H9 (cell line): ENCODE measurements around the gene INSYN2B. TPM values are rescaled to one million over a fixed set of nuclear protein-coding genes. Genes with fewer than 3 reads are reported as not detected.

ENCODE experiments used
- DNase-seq: peaks from one replicate; pipeline ENCODE4 v3.0.0-alpha.2; 2017
- H2AFZ ChIP-seq: one replicate; pipeline ENCODE4 v1.6.1; 2013; ENCODE audit warnings: mild to moderate bottlenecking, low read length, control low read depth, moderate library complexity
- H2AK5ac ChIP-seq: 2 replicates; pipeline ENCODE4 v1.6.1; 2013; ENCODE audit warnings: low read length, control low read depth, mixed read lengths; ENCODE audit not compliant: insufficient read length
- H2BK120ac ChIP-seq: one replicate; pipeline ENCODE4 v1.6.1; 2013; ENCODE audit warnings: low read depth, mild to moderate bottlenecking, low read length, control low read depth, inconsistent platforms; ENCODE audit not compliant: poor library complexity, severe bottlenecking
- H2BK12ac ChIP-seq: 2 replicates; pipeline ENCODE4 v1.6.1; 2013; ENCODE audit warnings: low read length, control low read depth, mixed read lengths, low read depth; ENCODE audit not compliant: insufficient read length
- H2BK15ac ChIP-seq: 2 replicates; pipeline ENCODE4 v1.6.1; 2013; ENCODE audit warnings: low read depth, low read length, control low read depth
- H2BK20ac ChIP-seq: one replicate; pipeline ENCODE4 v1.6.1; 2013; ENCODE audit warnings: low read depth, mild to moderate bottlenecking, low read length, control low read depth, inconsistent platforms; ENCODE audit not compliant: poor library complexity, severe bottlenecking
- H2BK5ac ChIP-seq: 2 replicates; pipeline ENCODE4 v1.6.1; 2013; ENCODE audit warnings: low read length, control low read depth, mixed read lengths; ENCODE audit not compliant: insufficient read length
- H3K14ac ChIP-seq: 2 replicates; pipeline ENCODE4 v1.6.1; 2013; ENCODE audit warnings: low read length, control low read depth; ENCODE audit not compliant: insufficient read depth
- H3K18ac ChIP-seq: 2 replicates; pipeline ENCODE4 v1.6.1; 2013; ENCODE audit warnings: low read depth, mild to moderate bottlenecking, mixed read lengths, low read length, control low read depth; ENCODE audit not compliant: insufficient read length
- H3K23ac ChIP-seq: 2 replicates; pipeline ENCODE4 v1.6.1; 2013; ENCODE audit warnings: low read length, control low read depth, mixed read lengths, low read depth; ENCODE audit not compliant: insufficient read length
- H3K23me2 ChIP-seq: 2 replicates; pipeline ENCODE4 v1.6.1; 2013; ENCODE audit warnings: low read depth, mild to moderate bottlenecking, mixed read lengths, low read length, control low read depth; ENCODE audit not compliant: insufficient read length, poor library complexity, severe bottlenecking
- H3K27ac ChIP-seq: 2 replicates; pipeline ENCODE4 v1.5.1; 2013; ENCODE audit warnings: low read length, control low read depth, mixed read lengths, low read depth; ENCODE audit not compliant: insufficient read length
- H3K27me3 ChIP-seq: 2 replicates; pipeline ENCODE4 v1.6.1; 2013; ENCODE audit warnings: low read length, control low read depth, inconsistent platforms; ENCODE audit not compliant: insufficient read depth
- H3K4ac ChIP-seq: 2 replicates; pipeline ENCODE4 v1.6.1; 2013; ENCODE audit warnings: low read depth, mild to moderate bottlenecking, control low read depth, inconsistent platforms, low read length, moderate library complexity
- H3K4me1 ChIP-seq: 2 replicates; pipeline ENCODE4 v1.6.1; 2013; ENCODE audit warnings: low read length, control low read depth, inconsistent platforms; ENCODE audit not compliant: insufficient read depth
- H3K4me2 ChIP-seq: 2 replicates; pipeline ENCODE4 v1.6.1; 2013; ENCODE audit warnings: low read length, control low read depth, mixed read lengths; ENCODE audit not compliant: insufficient read length, insufficient read depth
- H3K56ac ChIP-seq: 2 replicates; pipeline ENCODE4 v1.6.1; 2013; ENCODE audit warnings: low read depth, mild to moderate bottlenecking, mixed read lengths, low read length, control low read depth; ENCODE audit not compliant: insufficient read length
- H3K79me1 ChIP-seq: 2 replicates; pipeline ENCODE4 v1.6.1; 2013; ENCODE audit warnings: low read depth, mild to moderate bottlenecking, moderate library complexity, low read length, control low read depth, inconsistent platforms; ENCODE audit not compliant: insufficient read depth, poor library complexity, severe bottlenecking
- H3K79me2 ChIP-seq: 2 replicates; pipeline ENCODE4 v1.6.1; 2013; ENCODE audit warnings: low read length, control low read depth, inconsistent platforms; ENCODE audit not compliant: insufficient read depth
- H3K9ac ChIP-seq: 2 replicates; pipeline ENCODE4 v1.6.1; 2013; ENCODE audit warnings: low read length, control low read depth, mixed read lengths; ENCODE audit not compliant: insufficient read length; ENCODE audit errors: extremely low read depth
- H3K9me3 ChIP-seq: one replicate; pipeline ENCODE4 v1.6.1; 2013; ENCODE audit warnings: low read depth, low read length, inconsistent platforms; ENCODE audit not compliant: control insufficient read depth
- H3T11ph ChIP-seq: one replicate; pipeline ENCODE4 v1.6.1; 2013; ENCODE audit warnings: mild to moderate bottlenecking, low read length, control low read depth, inconsistent platforms
- H4K20me1 ChIP-seq: one replicate; pipeline ENCODE4 v1.6.1; 2013; ENCODE audit not compliant: control insufficient read depth, insufficient read length, insufficient read depth
- H4K5ac ChIP-seq: 2 replicates; pipeline ENCODE4 v1.6.1; 2013; ENCODE audit warnings: low read depth, mild to moderate bottlenecking, mixed read lengths, low read length, control low read depth; ENCODE audit not compliant: insufficient read length
- H4K8ac ChIP-seq: replicated peaks from 2 replicates; pipeline ENCODE4 v1.6.1; 2013; ENCODE audit warnings: low read length, control low read depth, mixed read lengths, low read depth; ENCODE audit not compliant: insufficient read length
- H4K91ac ChIP-seq: 2 replicates; pipeline ENCODE4 v1.6.1; 2013; ENCODE audit warnings: low read depth, mild to moderate bottlenecking, moderate library complexity, mixed read lengths, low read length, control low read depth; ENCODE audit not compliant: insufficient read length
- H3K27ac Mint-ChIP-seq, 3 experiments: 2 replicates in 2 of 3; 3 replicates in 1 of 3; pipeline ENCODE4 v1.8.0; 2020 to 2021; ENCODE audit warnings: mixed read lengths in 3 of 3, mild to moderate bottlenecking in 1 of 3, moderate library complexity in 1 of 3
- H3K27me3 Mint-ChIP-seq: 2 replicates; pipeline ENCODE4 v1.8.0; 2021; ENCODE audit warnings: low read depth, mild to moderate bottlenecking, moderate library complexity, mixed read lengths
- H3K36me3 Mint-ChIP-seq, 3 experiments: 2 replicates in 2 of 3; 3 replicates in 1 of 3; pipeline ENCODE4 v1.8.0; 2020 to 2021; ENCODE audit warnings: low read depth in 3 of 3, mixed read lengths in 3 of 3; ENCODE audit not compliant: insufficient read depth in 1 of 3
- H3K4me1 Mint-ChIP-seq, 2 experiments: 2 replicates each; pipeline ENCODE4 v1.8.0; 2020; ENCODE audit warnings: mixed read lengths in 2 of 2
- H3K4me3 Mint-ChIP-seq, 2 experiments: 2 replicates in 1 of 2; 3 replicates in 1 of 2; pipeline ENCODE4 v1.8.0; 2020 to 2021; ENCODE audit warnings: mild to moderate bottlenecking in 2 of 2, mixed read lengths in 2 of 2, moderate library complexity in 1 of 2
- H3K9me3 Mint-ChIP-seq, 2 experiments: 2 replicates in 1 of 2; 3 replicates in 1 of 2; pipeline ENCODE4 v1.8.0; 2020; ENCODE audit warnings: mild to moderate bottlenecking in 2 of 2, mixed read lengths in 2 of 2, moderate library complexity in 1 of 2
- CTCF ChIP-seq: fragments of 200-600 bp; sonication (generic); conservative IDR thresholded peaks from 3 replicates; pipeline ENCODE4 v1.8.0; 2021; ENCODE audit warnings: antibody characterized with exemption, mild to moderate bottlenecking
- WGBS: extraction: QIAGEN DNeasy Blood & Tissue Kit; methylation state at CpG from one replicate; pipeline ENCODE4 v1.1.7; 2013; ENCODE audit warnings: missing lambda C conversion rate, low lambda C conversion rate, mixed read lengths; ENCODE audit not compliant: insufficient read length; ENCODE audit errors: extremely low coverage; 5-methylcytosine and 5-hydroxymethylcytosine counted together
- total RNA-seq: library from RNA; stranded (reverse); gene quantifications from 2 replicates; pipeline ENCODE4 v1.2.1, GENCODE V29; 2021

Gene INSYN2B
- total RNA-seq, 1 experiment from 2014 or later: not detected

- H3K79me2 ChIP-seq: no peaks in the 10 kb centered on the region
- no CpG with 5 or more reads among the region's 8 CpGs for WGBS
- no peak overlapping the region for H3K27ac ChIP-seq
- H2AFZ ChIP-seq: no peak overlapping the region
- no peak overlapping the region for H3K14ac ChIP-seq
- no peaks in the 10 kb centered on the region; a peak in 1 of 4 replicates for H3K4me1 Mint-ChIP-seq
- H3K9ac ChIP-seq: no peak overlapping the region
- no peak overlapping the region for H2BK20ac ChIP-seq
- H3K4me3 Mint-ChIP-seq: no peak overlapping the region
- H3K4me1 ChIP-seq: no peaks in the 10 kb centered on the region
- no peak overlapping the region for H3K4ac ChIP-seq
- TF ChIP-seq CTCF: no peak
- DNase-seq: no peak
- no peaks in the 10 kb centered on the region for H3K27me3 ChIP-seq
- no peaks in the 10 kb centered on the region for H3K23me2 ChIP-seq
- no peaks in the 10 kb centered on the region; a peak in 1 of 5 replicates for H3K9me3 Mint-ChIP-seq
- no peak overlapping the region for H2BK120ac ChIP-seq
- H3K4me2 ChIP-seq: no peak overlapping the region
- no peaks in the 10 kb centered on the region for H4K20me1 ChIP-seq
- no peak overlapping the region for H2BK5ac ChIP-seq
- H4K5ac ChIP-seq: no peak overlapping the region
- H2BK12ac ChIP-seq: no peak overlapping the region
- H3K18ac ChIP-seq: no peak overlapping the region
- H3K27ac Mint-ChIP-seq: no peak overlapping the region
- H3K56ac ChIP-seq: no peak overlapping the region
- no peaks in the 10 kb centered on the region for H3K9me3 ChIP-seq
- no peaks in the 10 kb centered on the region for H3K79me1 ChIP-seq
- no peak overlapping the region for H3T11ph ChIP-seq
- H2BK15ac ChIP-seq: no peak overlapping the region
- no peak overlapping the region for H3K23ac ChIP-seq
- peaks cover 5% of the 10 kb centered on the region for H3K27me3 Mint-ChIP-seq
- H3K36me3 Mint-ChIP-seq: no peaks in the 10 kb centered on the region
- H4K8ac ChIP-seq: no peak overlapping the region
- no peak overlapping the region for H2AK5ac ChIP-seq
- H4K91ac ChIP-seq: no peak overlapping the region
Observed at GRCh38 chr5:170025853-170026252, 45.6 kb upstream of the INSYN2B start.
